PC-3 (cell line): Measurements from ENCODE around the gene SMYD3.

Source experiments
- EZH2 ChIP-seq: fragments of 300-600 bp; sonication (generic); IDR thresholded peaks from one replicate; pipeline ENCODE4 v1.6.1; 2017; ENCODE audit warnings: antibody characterized with exemption, mild to moderate bottlenecking, low read length; ENCODE audit not compliant: unreplicated experiment
- TF ChIP-seq, protein P1 (sequence below): fragments of 300-600 bp; sonication (generic); conservative IDR thresholded peaks from 2 replicates; pipeline ENCODE4 v1.5.1; 2017; ENCODE audit warnings: antibody characterized with exemption, low read depth, mild to moderate bottlenecking, low read length

DNA sequence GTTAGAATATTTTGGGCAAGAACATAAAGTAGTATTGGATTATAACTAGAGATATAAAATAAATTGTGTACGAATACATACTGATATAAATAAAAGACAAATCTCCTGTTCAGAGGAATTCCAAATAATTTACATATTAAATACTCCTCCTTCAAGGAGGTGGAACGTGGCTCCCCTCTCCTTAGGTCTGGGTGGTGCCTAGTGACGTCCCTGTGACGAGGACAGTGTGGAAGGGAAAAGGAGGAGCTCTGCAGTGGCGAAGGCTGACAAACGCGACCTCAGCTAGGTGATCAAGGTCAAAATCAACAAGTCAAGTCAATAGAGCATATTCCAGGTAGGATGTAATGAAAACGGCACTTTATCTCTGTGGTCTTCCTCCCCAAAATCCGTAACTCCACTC is 310.0 kb downstream of the SMYD3 start:
- TF ChIP-seq EZH2 = no peak
- TF ChIP-seq, protein P1, sequence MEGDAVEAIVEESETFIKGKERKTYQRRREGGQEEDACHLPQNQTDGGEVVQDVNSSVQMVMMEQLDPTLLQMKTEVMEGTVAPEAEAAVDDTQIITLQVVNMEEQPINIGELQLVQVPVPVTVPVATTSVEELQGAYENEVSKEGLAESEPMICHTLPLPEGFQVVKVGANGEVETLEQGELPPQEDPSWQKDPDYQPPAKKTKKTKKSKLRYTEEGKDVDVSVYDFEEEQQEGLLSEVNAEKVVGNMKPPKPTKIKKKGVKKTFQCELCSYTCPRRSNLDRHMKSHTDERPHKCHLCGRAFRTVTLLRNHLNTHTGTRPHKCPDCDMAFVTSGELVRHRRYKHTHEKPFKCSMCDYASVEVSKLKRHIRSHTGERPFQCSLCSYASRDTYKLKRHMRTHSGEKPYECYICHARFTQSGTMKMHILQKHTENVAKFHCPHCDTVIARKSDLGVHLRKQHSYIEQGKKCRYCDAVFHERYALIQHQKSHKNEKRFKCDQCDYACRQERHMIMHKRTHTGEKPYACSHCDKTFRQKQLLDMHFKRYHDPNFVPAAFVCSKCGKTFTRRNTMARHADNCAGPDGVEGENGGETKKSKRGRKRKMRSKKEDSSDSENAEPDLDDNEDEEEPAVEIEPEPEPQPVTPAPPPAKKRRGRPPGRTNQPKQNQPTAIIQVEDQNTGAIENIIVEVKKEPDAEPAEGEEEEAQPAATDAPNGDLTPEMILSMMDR = no peak
